Lung (tissue), 12 donors: ENCODE data around the gene CCL3. TPM values are rescaled to one million over a fixed set of nuclear protein-coding genes. Genes with fewer than 3 reads are reported as not detected.
"Not testable (repeated sequence)": the region's sequence is repeated elsewhere in the genome, so short reads cannot be mapped to it uniquely, and the experiment has no call there.

Experiments used
- ATAC-seq: fragments of 200-7000 bp; cut with Tn5 transposase; one replicate; pipeline ENCODE4 v1.9.1; 2020; ENCODE audit warnings: moderate number of reproducible peaks; ENCODE audit not compliant: insufficient read depth, low FRiP score
- DNase-seq, 3 donors: peaks; one replicate each; pipeline ENCODE4 v3.0.0-alpha.2; 2013 to 2017
- H3K27ac ChIP-seq, 2 donors: one replicate each; pipeline ENCODE4 v1.5.1; 2013; ENCODE audit warnings: mild to moderate bottlenecking in 2 of 2, moderate library complexity in 2 of 2, control low read depth in 1 of 2, inconsistent platforms in 1 of 2, low read depth in 1 of 2, low read length in 1 of 2
- H3K27me3 ChIP-seq, 3 donors: one replicate each; pipeline ENCODE4 v1.5.1; 2013; ENCODE audit warnings: low read length in 2 of 3; ENCODE audit not compliant: control insufficient read depth in 3 of 3, insufficient read depth in 3 of 3
- H3K36me3 ChIP-seq, 4 donors: one replicate each; pipeline ENCODE4 v1.5.1; 2013; ENCODE audit warnings: low read length in 4 of 4, mild to moderate bottlenecking in 1 of 4, moderate library complexity in 1 of 4; ENCODE audit not compliant: control insufficient read depth in 4 of 4, insufficient read depth in 4 of 4
- H3K4me1 ChIP-seq, 5 donors: one replicate each; pipeline ENCODE4 v1.5.1; 2013; ENCODE audit warnings: low read length in 5 of 5, mild to moderate bottlenecking in 2 of 5, moderate library complexity in 1 of 5; ENCODE audit not compliant: control insufficient read depth in 5 of 5, insufficient read depth in 5 of 5
- H3K4me3 ChIP-seq: one replicate; pipeline ENCODE4 v1.5.1; 2013; ENCODE audit warnings: mild to moderate bottlenecking, control low read depth, moderate library complexity
- H3K9ac ChIP-seq, 2 donors: one replicate each; pipeline ENCODE4 v1.5.1; 2013; ENCODE audit warnings: low read length in 2 of 2, control low read depth in 1 of 2; ENCODE audit not compliant: insufficient read depth in 1 of 2
- H3K9me3 ChIP-seq, 4 donors: one replicate each; pipeline ENCODE4 v1.5.1; 2013; ENCODE audit warnings: low read length in 3 of 4, mild to moderate bottlenecking in 1 of 4, moderate library complexity in 1 of 4; ENCODE audit not compliant: control insufficient read depth in 4 of 4, insufficient read depth in 3 of 4
- CTCF ChIP-seq: IDR thresholded peaks from 2 replicates; pipeline ENCODE4 v1.5.1; 2012; ENCODE audit warnings: mild to moderate bottlenecking; ENCODE audit errors: control extremely low read depth, extremely low read depth
- WGBS, 2 donors: extraction: QIAGEN DNeasy Blood & Tissue Kit; methylation state at CpG; one replicate each; pipeline ENCODE4 v1.1.7; 2013; 5-methylcytosine and 5-hydroxymethylcytosine counted together
- polyA plus RNA-seq, 2 donors: library from polyadenylated mRNA; stranded (reverse); fragments of 200-250 nt; gene quantifications; one replicate each; pipeline ENCODE4 v1.2.1, GENCODE V29; 2013
- total RNA-seq, 2 donors: library from RNA; depleted of rRNA in 1 of 2; stranded (reverse); fragments of >200 nt in 1 of 2; gene quantifications; one replicate each; pipeline ENCODE4 v1.2.1, GENCODE V29; 2014 to 2021
- donor health status: control.
- donor health status: control.
- donor health status: Bipolar disorder and iron deficiency.
- donor health status: healthy.
- donor health status: DM: yes; HTN: yes; CAD: no.

Gene CCL3
- total and polyA plus RNA-seq, 4 donors: 7.8 to 526 (median 23.9) TPM

- 91 to 93% methylated on average over 1 of the region's 1 CpG for WGBS, 2 donors
- H3K9me3 ChIP-seq: no peaks in the 10 kb centered on the region
- ATAC-seq: no peak
- no peaks in the 10 kb centered on the region for H3K27me3 ChIP-seq
- no peak overlapping the region for H3K4me3 ChIP-seq
- H3K36me3 ChIP-seq: no peaks in the 10 kb centered on the region
- H3K4me1 ChIP-seq: no peaks in the 10 kb centered on the region
- DNase-seq: no peak
- H3K27ac ChIP-seq: no peak overlapping the region
- TF ChIP-seq CTCF: no peak
- H3K9ac ChIP-seq: no peak overlapping the region
These were observed 6.0 kb upstream of the CCL3 start for GRCh38 chr17:36095992-36096391.

DNA sequence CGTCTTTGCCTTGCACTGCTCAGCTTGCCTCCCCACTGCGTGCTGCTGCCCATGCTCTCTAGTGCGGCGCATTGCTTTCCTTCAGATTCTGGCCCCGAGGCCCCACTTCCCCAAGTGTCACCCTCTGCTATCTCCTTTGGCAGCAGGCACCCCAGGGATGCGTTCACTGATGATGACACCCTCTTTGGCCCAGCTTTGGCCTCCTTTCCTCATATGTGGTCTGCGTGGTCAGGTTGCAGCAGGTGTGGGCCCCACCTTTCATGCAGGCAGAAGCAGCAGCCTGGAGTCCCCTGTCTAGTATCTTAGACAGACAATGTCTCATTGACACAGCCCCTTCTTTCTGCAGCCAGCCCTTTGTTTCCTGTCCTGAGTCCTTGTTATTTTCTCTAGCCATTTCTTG, 4.8 kb upstream of the CCL3 start:
- H3K9ac ChIP-seq: no peak overlapping the region
- H3K9me3 ChIP-seq: no peaks in the 10 kb centered on the region
- 76 to 89% methylated on average over 7 of the region's 7 CpGs for whole genome bisulfite sequencing, 2 donors
- no peak overlapping the region for H3K27ac ChIP-seq
- peaks cover 0 to 2% (median 0%) of the 10 kb centered on the region in 3 donors for H3K27me3 ChIP-seq
- H3K4me1 ChIP-seq: no peaks in the 10 kb centered on the region
- no peak for TF ChIP-seq CTCF
- no peak overlapping the region for H3K4me3 ChIP-seq
- no peak for ATAC-seq
- no peak for DNase-seq
- H3K36me3 ChIP-seq: no peaks in the 10 kb centered on the region

DNA sequence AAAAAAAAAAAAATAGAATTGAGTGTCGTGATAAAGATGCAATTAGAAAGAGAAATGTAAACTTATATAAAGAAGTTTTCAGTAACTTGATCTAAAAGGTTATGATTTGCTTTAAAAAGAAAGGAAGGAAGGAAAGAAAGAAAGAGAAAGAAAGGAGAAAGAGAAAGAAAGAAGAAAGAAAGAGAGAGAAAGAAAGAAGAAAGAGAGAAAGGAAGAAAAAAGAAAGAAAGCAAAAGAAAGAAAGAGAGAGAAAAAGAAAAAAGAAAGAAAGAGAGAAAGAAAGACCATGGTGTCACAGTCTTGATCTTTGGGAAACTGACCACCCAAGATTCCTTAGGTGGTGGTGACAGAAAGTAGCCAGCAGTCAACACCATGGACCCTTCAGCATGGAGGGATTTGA, 4.3 kb upstream of the CCL3 start:
- DNase-seq (no peak), ATAC-seq (no peak)
- H3K9me3 ChIP-seq: no peaks in the 10 kb centered on the region
- no peak overlapping the region for H3K9ac ChIP-seq
- no peaks in the 10 kb centered on the region for H3K36me3 ChIP-seq
- no peak overlapping the region for H3K27ac ChIP-seq
- H3K4me1 ChIP-seq: no peaks in the 10 kb centered on the region
- peaks cover 0 to 2% (median 0%) of the 10 kb centered on the region in 3 donors for H3K27me3 ChIP-seq
- H3K4me3 ChIP-seq: no peak overlapping the region
- 88 to 95% methylated on average over 1 of the region's 1 CpG for WGBS, 2 donors
- no peak for TF ChIP-seq CTCF

GRCh38 chr17:36092715-36093114, 2.8 kb upstream of the CCL3 start:
- H3K4me1 ChIP-seq, H3K4me3 ChIP-seq, H3K36me3 ChIP-seq, H3K27ac ChIP-seq, DNase-seq, ATAC-seq, H3K27me3 ChIP-seq, H3K9ac ChIP-seq, H3K9me3 ChIP-seq: not testable (repeated sequence)
- WGBS, 2 donors: 79 to 89% methylated on average over 6 of the region's 6 CpGs
